ENCODE measurements around the gene DENND4C. TPM values are rescaled to one million over a fixed set of nuclear protein-coding genes. Genes with fewer than 3 reads are reported as not detected.

The DENND4C gene
- total RNA-seq, 1 experiment from 2014 or later, result 40.1 TPM

DNA sequence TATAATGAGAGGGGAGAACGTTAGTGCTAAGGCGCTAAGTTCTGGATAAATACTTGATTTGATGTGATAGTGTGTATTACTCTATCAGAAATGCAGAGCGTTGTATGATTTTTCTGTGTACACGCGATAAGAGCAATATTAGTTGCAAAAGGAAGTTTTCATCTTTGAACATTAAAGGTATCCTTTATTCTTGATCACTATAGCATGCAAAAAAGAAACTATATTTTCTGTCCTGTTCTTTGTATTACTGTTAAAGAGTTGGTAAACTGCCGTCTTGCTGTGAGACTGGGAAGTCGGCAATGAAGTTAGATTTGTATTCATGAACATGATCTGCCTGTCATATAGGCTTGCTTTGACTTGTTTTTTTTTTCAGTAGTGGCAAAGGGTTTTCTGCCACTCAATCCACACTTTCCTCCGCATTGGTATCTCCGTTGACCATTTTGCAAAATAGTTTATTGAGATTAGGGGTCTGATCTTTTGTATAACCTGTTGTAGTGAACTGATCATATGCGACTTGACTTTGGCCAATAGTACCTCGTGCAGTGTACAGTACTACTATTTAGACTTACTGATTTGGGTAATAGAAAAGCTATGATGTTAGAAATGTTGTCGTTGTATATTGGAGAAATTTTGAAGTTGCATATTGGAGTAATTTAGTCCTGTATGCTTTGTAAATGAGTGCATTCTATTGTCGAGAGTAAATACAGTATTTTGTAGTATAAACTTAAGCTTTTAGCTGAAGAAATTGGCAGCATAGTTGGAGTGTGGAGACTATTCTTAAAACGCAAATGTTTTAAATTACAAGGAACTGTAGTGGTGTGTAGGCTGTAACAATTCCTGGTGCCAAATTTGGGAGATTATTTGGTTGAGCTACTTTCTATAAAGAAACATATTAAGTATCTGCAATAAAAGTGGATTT is 1.7 kb downstream of the DENND4C start:
- peaks cover 8% of the 10 kb centered on the region for H3K4me1 Mint-ChIP-seq (ENCODE audit: low read depth, unreplicated experiment)
- ChIA-PET POLR2A (interaction anchor here (0.7 kb wide), 1 partner anchor 10 kb away, joined by 5 read pairs; no protein-coding TSS in a partner anchor), CTCF (no interaction called here)
- TF ChIP-seq, protein P1, sequence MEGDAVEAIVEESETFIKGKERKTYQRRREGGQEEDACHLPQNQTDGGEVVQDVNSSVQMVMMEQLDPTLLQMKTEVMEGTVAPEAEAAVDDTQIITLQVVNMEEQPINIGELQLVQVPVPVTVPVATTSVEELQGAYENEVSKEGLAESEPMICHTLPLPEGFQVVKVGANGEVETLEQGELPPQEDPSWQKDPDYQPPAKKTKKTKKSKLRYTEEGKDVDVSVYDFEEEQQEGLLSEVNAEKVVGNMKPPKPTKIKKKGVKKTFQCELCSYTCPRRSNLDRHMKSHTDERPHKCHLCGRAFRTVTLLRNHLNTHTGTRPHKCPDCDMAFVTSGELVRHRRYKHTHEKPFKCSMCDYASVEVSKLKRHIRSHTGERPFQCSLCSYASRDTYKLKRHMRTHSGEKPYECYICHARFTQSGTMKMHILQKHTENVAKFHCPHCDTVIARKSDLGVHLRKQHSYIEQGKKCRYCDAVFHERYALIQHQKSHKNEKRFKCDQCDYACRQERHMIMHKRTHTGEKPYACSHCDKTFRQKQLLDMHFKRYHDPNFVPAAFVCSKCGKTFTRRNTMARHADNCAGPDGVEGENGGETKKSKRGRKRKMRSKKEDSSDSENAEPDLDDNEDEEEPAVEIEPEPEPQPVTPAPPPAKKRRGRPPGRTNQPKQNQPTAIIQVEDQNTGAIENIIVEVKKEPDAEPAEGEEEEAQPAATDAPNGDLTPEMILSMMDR (IDR thresholded peaks at IDR 0.05; ENCODE audit: insufficient read depth in 1 of 2, low read depth in 1 of 2, low read length in 1 of 2, severe bottlenecking in 1 of 2, unreplicated experiment in 1 of 2), result no peak
- Histone ChIP-seq H3K4me1 (peaks cover 8% of the 10 kb centered on the region; the same call in 1 of the 2 replicates), H3K36me3 (ENCODE audit: control insufficient read depth, insufficient read depth, low read length) (no peaks in the 10 kb centered on the region), H3K27me3 (replicated peaks; ENCODE audit: control insufficient read depth, insufficient read depth, low read length) (no peaks in the 10 kb centered on the region), H3K9me3 (no peaks in the 10 kb centered on the region), H3K4me3 (ENCODE audit: low read depth, low read length) (peak overlapping the region; percentile 85)
- no peak overlapping the region for H3K27ac Mint-ChIP-seq (ENCODE audit: unreplicated experiment)
- intact Hi-C loops (cut with micrococcal nuclease; ENCODE audit: unreplicated experiment), result no loop called here
- TSS peak; percentile 20 for BruUV-seq (replicated peaks)
- H3K36me3 Mint-ChIP-seq (ENCODE audit: insufficient read depth, unreplicated experiment), result peaks cover 6% of the 10 kb centered on the region
- H3K9me3 Mint-ChIP-seq (ENCODE audit: unreplicated experiment), result no peaks in the 10 kb centered on the region
- H3K27me3 Mint-ChIP-seq (ENCODE audit: insufficient read depth, unreplicated experiment), result no peaks in the 10 kb centered on the region
- no peak for DNase-seq
- no peak overlapping the region for H3K4me3 Mint-ChIP-seq (ENCODE audit: unreplicated experiment)

DNA sequence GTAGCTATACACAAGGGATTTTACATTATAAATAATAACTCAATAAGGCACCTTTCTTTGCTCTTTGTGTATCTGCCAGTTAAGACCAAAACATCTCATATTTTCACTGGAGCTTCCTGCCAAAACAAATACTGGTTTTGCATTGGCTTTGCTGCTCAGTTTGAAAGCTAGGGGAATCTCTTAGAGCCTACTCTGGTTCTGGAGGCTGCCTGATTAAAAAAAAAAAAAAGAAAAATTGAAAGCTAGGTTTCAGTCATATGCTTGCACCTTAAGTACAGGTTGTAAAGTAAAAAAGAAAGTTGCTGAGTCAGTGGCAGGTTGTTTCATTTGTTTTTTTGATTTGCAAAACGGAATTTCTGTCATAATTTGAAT is 2.3 kb downstream of the DENND4C start:
- H3K36me3 Mint-ChIP-seq (ENCODE audit: insufficient read depth, unreplicated experiment), result peaks cover 6% of the 10 kb centered on the region
- POLR2A ChIA-PET, result interaction anchor here (0.6 kb wide), 1 partner anchor 161 kb away, joined by 3 read pairs; no protein-coding TSS in a partner anchor
- TF ChIP-seq, protein P1 (IDR thresholded peaks at IDR 0.05; ENCODE audit: insufficient read depth in 1 of 2, low read depth in 1 of 2, low read length in 1 of 2, severe bottlenecking in 1 of 2, unreplicated experiment in 1 of 2), result no peak
- no peaks in the 10 kb centered on the region for H3K27me3 Mint-ChIP-seq (ENCODE audit: insufficient read depth, unreplicated experiment)
- no TSS peak for BruUV-seq (replicated peaks)
- H3K4me3 Mint-ChIP-seq (ENCODE audit: unreplicated experiment), result no peak overlapping the region
- no peaks in the 10 kb centered on the region for H3K9me3 Mint-ChIP-seq (ENCODE audit: unreplicated experiment)
- H3K36me3 ChIP-seq (ENCODE audit: control insufficient read depth, insufficient read depth, low read length), result no peaks in the 10 kb centered on the region
- DNase-seq, result no peak
- H3K4me3 ChIP-seq (ENCODE audit: low read depth, low read length), result peak overlapping the region; percentile 85
- no peaks in the 10 kb centered on the region for H3K9me3 ChIP-seq
- intact Hi-C loops (cut with micrococcal nuclease; ENCODE audit: unreplicated experiment), result no loop called here
- peaks cover 8% of the 10 kb centered on the region for H3K4me1 Mint-ChIP-seq (ENCODE audit: low read depth, unreplicated experiment)
- no peaks in the 10 kb centered on the region for H3K27me3 ChIP-seq (replicated peaks; ENCODE audit: control insufficient read depth, insufficient read depth, low read length)
- peaks cover 5% of the 10 kb centered on the region; the same call in 1 of the 2 replicates for H3K4me1 ChIP-seq
- CTCF ChIA-PET, result no interaction called here
- H3K27ac Mint-ChIP-seq (ENCODE audit: unreplicated experiment), result no peak overlapping the region

DNA sequence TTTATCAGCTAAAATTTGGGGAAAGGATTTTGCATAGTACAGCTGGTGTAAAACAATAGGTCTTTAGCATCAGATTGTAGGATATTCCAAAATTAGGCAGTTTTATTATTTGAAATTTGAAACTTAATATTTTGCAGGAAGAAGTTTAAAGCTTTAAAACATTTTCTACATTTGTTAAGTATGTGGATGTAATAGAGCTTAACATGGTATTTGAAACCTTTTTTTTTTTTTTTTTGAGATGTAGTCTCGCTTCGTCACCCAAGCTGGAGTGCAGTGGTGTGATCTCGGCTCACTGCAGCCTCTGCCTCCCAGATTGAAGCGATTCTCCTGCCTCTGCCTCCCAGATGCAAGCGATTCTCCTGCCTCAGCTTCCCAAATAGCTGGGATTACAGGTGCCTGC is 2.9 kb downstream of the DENND4C start:
- Mint-ChIP-seq H3K27me3 (ENCODE audit: insufficient read depth, unreplicated experiment) (no peaks in the 10 kb centered on the region), H3K9me3 (ENCODE audit: unreplicated experiment) (no peaks in the 10 kb centered on the region), H3K27ac (ENCODE audit: unreplicated experiment) (no peak overlapping the region), H3K4me1 (ENCODE audit: low read depth, unreplicated experiment) (peaks cover 8% of the 10 kb centered on the region), H3K36me3 (ENCODE audit: insufficient read depth, unreplicated experiment) (peaks cover 6% of the 10 kb centered on the region), H3K4me3 (ENCODE audit: unreplicated experiment) (no peak overlapping the region)
- intact Hi-C loops (cut with micrococcal nuclease; ENCODE audit: unreplicated experiment), result no loop called here
- Histone ChIP-seq H3K4me3 (ENCODE audit: low read depth, low read length) (no peak overlapping the region), H3K4me1 (peaks cover 5% of the 10 kb centered on the region; the same call in 1 of the 2 replicates), H3K9me3 (no peaks in the 10 kb centered on the region), H3K27me3 (replicated peaks; ENCODE audit: control insufficient read depth, insufficient read depth, low read length) (no peaks in the 10 kb centered on the region), H3K36me3 (ENCODE audit: control insufficient read depth, insufficient read depth, low read length) (no peaks in the 10 kb centered on the region)
- TF ChIP-seq, protein P1 (IDR thresholded peaks at IDR 0.05; ENCODE audit: insufficient read depth in 1 of 2, low read depth in 1 of 2, low read length in 1 of 2, severe bottlenecking in 1 of 2, unreplicated experiment in 1 of 2), result no peak
- no TSS peak for BruUV-seq (replicated peaks)
- CTCF ChIA-PET, result interaction anchor here (0.5 kb wide), 1 partner anchor 112 kb away, joined by 5 read pairs; no protein-coding TSS in a partner anchor
- POLR2A ChIA-PET, result interaction anchor here (0.6 kb wide), 1 partner anchor 161 kb away, joined by 3 read pairs; no protein-coding TSS in a partner anchor
- no peak for DNase-seq

Measured in Caco-2 (cell line).